Right lobe of liver (tissue), 4 donors: ENCODE measurements around the gene SACM1L.

Source experiments
- POLR2A ChIP-seq: fragments of 450-650 bp; IDR thresholded peaks from one replicate; pipeline ENCODE4 v1.6.1; 2017; ENCODE audit warnings: antibody characterized with exemption, mild to moderate bottlenecking
- TF ChIP-seq, protein P1 (sequence below), 4 donors: fragments of 200-600 bp in 3 of 4; fragments of 450-650 bp in 1 of 4; IDR thresholded peaks; one replicate each; pipeline versions ENCODE4 v1.5.1 to v1.8.0; 2016 to 2022; ENCODE audit warnings: antibody characterized with exemption in 4 of 4, mild to moderate bottlenecking in 2 of 4
- donor health status: DM: no; HTN: no; CAD: no.
- donor health status: DM: no; HTN: no; CAD: no.
- donor health status: DM: no; HTN: yes; CAD: no.

GRCh38 chr3:45787551-45787950 lies 98.4 kb downstream of the SACM1L start:
- TF ChIP-seq, protein P1, sequence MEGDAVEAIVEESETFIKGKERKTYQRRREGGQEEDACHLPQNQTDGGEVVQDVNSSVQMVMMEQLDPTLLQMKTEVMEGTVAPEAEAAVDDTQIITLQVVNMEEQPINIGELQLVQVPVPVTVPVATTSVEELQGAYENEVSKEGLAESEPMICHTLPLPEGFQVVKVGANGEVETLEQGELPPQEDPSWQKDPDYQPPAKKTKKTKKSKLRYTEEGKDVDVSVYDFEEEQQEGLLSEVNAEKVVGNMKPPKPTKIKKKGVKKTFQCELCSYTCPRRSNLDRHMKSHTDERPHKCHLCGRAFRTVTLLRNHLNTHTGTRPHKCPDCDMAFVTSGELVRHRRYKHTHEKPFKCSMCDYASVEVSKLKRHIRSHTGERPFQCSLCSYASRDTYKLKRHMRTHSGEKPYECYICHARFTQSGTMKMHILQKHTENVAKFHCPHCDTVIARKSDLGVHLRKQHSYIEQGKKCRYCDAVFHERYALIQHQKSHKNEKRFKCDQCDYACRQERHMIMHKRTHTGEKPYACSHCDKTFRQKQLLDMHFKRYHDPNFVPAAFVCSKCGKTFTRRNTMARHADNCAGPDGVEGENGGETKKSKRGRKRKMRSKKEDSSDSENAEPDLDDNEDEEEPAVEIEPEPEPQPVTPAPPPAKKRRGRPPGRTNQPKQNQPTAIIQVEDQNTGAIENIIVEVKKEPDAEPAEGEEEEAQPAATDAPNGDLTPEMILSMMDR (IDR thresholded peaks at IDR 0.05): no peak
- no peak for TF ChIP-seq POLR2A
